Nephron progenitor cell (in vitro differentiated cells): ENCODE results near the gene GABRQ.

Source experiments
- DNase-seq: peaks from one replicate; pipeline ENCODE4 v3.0.0; 2021
- H3K27ac Mint-ChIP-seq: 2 replicates; pipeline ENCODE4 v1.8.0; 2021; ENCODE audit warnings: mild to moderate bottlenecking, moderate library complexity, mixed read lengths
- H3K27me3 Mint-ChIP-seq: 2 replicates; pipeline ENCODE4 v1.8.0; 2021; ENCODE audit warnings: mild to moderate bottlenecking, low read depth, mixed read lengths; ENCODE audit not compliant: poor library complexity
- H3K36me3 Mint-ChIP-seq: 2 replicates; pipeline ENCODE4 v1.8.0; 2021; ENCODE audit warnings: low read depth, mixed read lengths
- H3K4me1 Mint-ChIP-seq: 2 replicates; pipeline ENCODE4 v1.8.0; 2021; ENCODE audit warnings: mixed read lengths
- H3K4me3 Mint-ChIP-seq: 2 replicates; pipeline ENCODE4 v1.8.0; 2021; ENCODE audit warnings: mild to moderate bottlenecking, moderate library complexity, mixed read lengths
- H3K9me3 Mint-ChIP-seq: 2 replicates; pipeline ENCODE4 v1.8.0; 2021; ENCODE audit warnings: mild to moderate bottlenecking, moderate library complexity, mixed read lengths
- CTCF ChIP-seq: fragments of 200-600 bp; sonication (generic); IDR thresholded peaks from 2 replicates; pipeline ENCODE4 v1.5.0; 2021; ENCODE audit warnings: antibody characterized with exemption

The GABRQ gene

GRCh38 chrX:152619897-152620296 is 17.8 kb upstream of the GABRQ start:
- H3K27ac Mint-ChIP-seq = no peak overlapping the region

GRCh38 chrX:152632445-152633097 is 5.1 kb upstream of the GABRQ start:
- Mint-ChIP-seq H3K4me1 (no peaks in the 10 kb centered on the region), H3K27ac (no peak overlapping the region), H3K4me3 (no peak overlapping the region), H3K36me3 (no peaks in the 10 kb centered on the region), H3K9me3 (peaks cover 44% of the 10 kb centered on the region), H3K27me3 (peaks cover 20% of the 10 kb centered on the region)
- peak; percentile 72 for TF ChIP-seq CTCF
- peak; percentile 71 for DNase-seq

More at GRCh38 chrX:152619897-152620296, 17.8 kb upstream of the GABRQ start:
- no peak for DNase-seq
- Mint-ChIP-seq H3K4me3 (no peak overlapping the region), H3K36me3 (no peaks in the 10 kb centered on the region), H3K9me3 (peaks cover 18% of the 10 kb centered on the region), H3K4me1 (no peaks in the 10 kb centered on the region), H3K27me3 (peaks cover 4% of the 10 kb centered on the region)
- no peak for TF ChIP-seq CTCF

- TF ChIP-seq CTCF = peak; percentile 53
- no peaks in the 10 kb centered on the region for H3K36me3 Mint-ChIP-seq
- H3K9me3 Mint-ChIP-seq = peaks cover 51% of the 10 kb centered on the region
- DNase-seq = peak; percentile 49
- no peak overlapping the region for H3K4me3 Mint-ChIP-seq
- H3K27ac Mint-ChIP-seq = no peak overlapping the region
- H3K4me1 Mint-ChIP-seq = peaks cover 6% of the 10 kb centered on the region
- peaks cover 48% of the 10 kb centered on the region for H3K27me3 Mint-ChIP-seq
Observed at GRCh38 chrX:152635941-152636340, 1.8 kb upstream of the GABRQ start.

- peaks cover 13% of the 10 kb centered on the region for H3K4me1 Mint-ChIP-seq
- H3K4me3 Mint-ChIP-seq = peak overlapping the region; percentile 43
Observed at GRCh38 chrX:152638443-152638904, 779 bp downstream of the GABRQ start.

GRCh38 chrX:152639426-152639825 is 1.7 kb downstream of the GABRQ start:
- DNase-seq = no peak
- Mint-ChIP-seq H3K27ac (no peak overlapping the region), H3K4me1 (peaks cover 13% of the 10 kb centered on the region), H3K4me3 (no peak overlapping the region), H3K36me3 (no peaks in the 10 kb centered on the region), H3K9me3 (peaks cover 44% of the 10 kb centered on the region), H3K27me3 (peaks cover 58% of the 10 kb centered on the region)
- no peak for TF ChIP-seq CTCF

More at GRCh38 chrX:152638443-152638904, 779 bp downstream of the GABRQ start:
- Mint-ChIP-seq H3K27ac (no peak overlapping the region), H3K27me3 (peaks cover 58% of the 10 kb centered on the region), H3K36me3 (no peaks in the 10 kb centered on the region), H3K9me3 (peaks cover 50% of the 10 kb centered on the region)
- no peak for DNase-seq
- no peak for TF ChIP-seq CTCF
